Endothelial cell of umbilical vein (primary cell): Measurements from ENCODE around the gene PAK6.

Experiments
- EZH2 ChIP-seq: IDR thresholded peaks from 2 replicates; pipeline ENCODE4 v1.6.1; 2012; ENCODE audit warnings: borderline replicate concordance, low read depth, mild to moderate bottlenecking, moderate library complexity, low read length, inconsistent platforms; ENCODE audit not compliant: severe bottlenecking
- FOS ChIP-seq: IDR thresholded peaks from 2 replicates; pipeline ENCODE4 v1.6.1; 2011; ENCODE audit warnings: mild to moderate bottlenecking, low read length, moderate library complexity, borderline replicate concordance; ENCODE audit not compliant: insufficient read depth
- JUN ChIP-seq: IDR thresholded peaks from 2 replicates; pipeline ENCODE4 v1.6.1; 2011; ENCODE audit warnings: borderline replicate concordance, low read depth; ENCODE audit not compliant: insufficient read length, insufficient read depth
- MYC ChIP-seq: IDR thresholded peaks from one replicate; pipeline ENCODE4 v1.6.1; 2011; ENCODE audit warnings: mild to moderate bottlenecking, low read depth, low read length
- POLR2A ChIP-seq: IDR thresholded peaks from 2 replicates; pipeline ENCODE4 v1.6.1; 2012; ENCODE audit warnings: low read depth, mild to moderate bottlenecking, control low read depth, low read length
- POLR2AphosphoS5 ChIP-seq: IDR thresholded peaks from 2 replicates; pipeline ENCODE4 v1.6.1; 2012; ENCODE audit warnings: low read depth, mild to moderate bottlenecking, control low read depth, low read length, moderate library complexity; ENCODE audit not compliant: insufficient read depth
- TF ChIP-seq, protein P1 (sequence below), 2 donors: IDR thresholded peaks; 1 replicate in 1 of 2; 2 replicates in 1 of 2; pipeline ENCODE4 v1.5.1; 2011; ENCODE audit warnings: low read length in 2 of 2, mild to moderate bottlenecking in 2 of 2, moderate library complexity in 2 of 2, control low read depth in 1 of 2, inconsistent platforms in 1 of 2, low read depth in 1 of 2; ENCODE audit not compliant: insufficient read depth in 1 of 2; ENCODE audit errors: extremely low read depth in 1 of 2

GRCh38 chr15:40198355-40199085 is 40.3 kb upstream of the PAK6 start:
- TF ChIP-seq, protein P1, sequence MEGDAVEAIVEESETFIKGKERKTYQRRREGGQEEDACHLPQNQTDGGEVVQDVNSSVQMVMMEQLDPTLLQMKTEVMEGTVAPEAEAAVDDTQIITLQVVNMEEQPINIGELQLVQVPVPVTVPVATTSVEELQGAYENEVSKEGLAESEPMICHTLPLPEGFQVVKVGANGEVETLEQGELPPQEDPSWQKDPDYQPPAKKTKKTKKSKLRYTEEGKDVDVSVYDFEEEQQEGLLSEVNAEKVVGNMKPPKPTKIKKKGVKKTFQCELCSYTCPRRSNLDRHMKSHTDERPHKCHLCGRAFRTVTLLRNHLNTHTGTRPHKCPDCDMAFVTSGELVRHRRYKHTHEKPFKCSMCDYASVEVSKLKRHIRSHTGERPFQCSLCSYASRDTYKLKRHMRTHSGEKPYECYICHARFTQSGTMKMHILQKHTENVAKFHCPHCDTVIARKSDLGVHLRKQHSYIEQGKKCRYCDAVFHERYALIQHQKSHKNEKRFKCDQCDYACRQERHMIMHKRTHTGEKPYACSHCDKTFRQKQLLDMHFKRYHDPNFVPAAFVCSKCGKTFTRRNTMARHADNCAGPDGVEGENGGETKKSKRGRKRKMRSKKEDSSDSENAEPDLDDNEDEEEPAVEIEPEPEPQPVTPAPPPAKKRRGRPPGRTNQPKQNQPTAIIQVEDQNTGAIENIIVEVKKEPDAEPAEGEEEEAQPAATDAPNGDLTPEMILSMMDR (IDR thresholded peaks at IDR 0.05; ENCODE audit: extremely low read depth in 1 of 2, insufficient read depth in 1 of 2, low read depth in 1 of 2, low read length in 2 of 2): no peak
- TF ChIP-seq POLR2A: no peak
- no peak for TF ChIP-seq FOS
- no peak for TF ChIP-seq EZH2
- no peak for TF ChIP-seq POLR2AphosphoS5
- TF ChIP-seq MYC: no peak
- no peak for TF ChIP-seq JUN
